HG02642 (cell line): Measurements from ENCODE around the gene BTD.
"Not testable (repeated sequence)": the region's sequence is repeated elsewhere in the genome, so short reads cannot be mapped to it uniquely, and the experiment has no call there.

Source experiments
- ATAC-seq: cut with Tn5 transposase; IDR thresholded peaks from one replicate; pipeline ENCODE4 v1.9.1; 2021; ENCODE audit warnings: mild to moderate bottlenecking; ENCODE audit not compliant: unreplicated experiment, poor library complexity

Gene BTD

GRCh38 chr3:15601046-15601398, 523 bp upstream of the BTD start:
- ATAC-seq, result peak; percentile 16

GRCh38 chr3:15602146-15602536, 596 bp downstream of the BTD start:
- ATAC-seq, result peak; percentile 15

- not testable (repeated sequence) for ATAC-seq
Observed at GRCh38 chr3:15602816-15603215, 1.3 kb downstream of the BTD start.

GRCh38 chr3:15604584-15604983, 3.0 kb downstream of the BTD start:
- ATAC-seq, result not testable (repeated sequence)

GRCh38 chr3:15606434-15606891, 4.9 kb downstream of the BTD start:
- no peak for ATAC-seq

- no peak for ATAC-seq
Observed at GRCh38 chr3:15610082-15610759, 8.7 kb downstream of the BTD start.

GRCh38 chr3:15611018-15611417, 9.5 kb downstream of the BTD start:
- ATAC-seq, result no peak

- no peak for ATAC-seq
Observed at GRCh38 chr3:15612001-15612400, 10.5 kb downstream of the BTD start.

- ATAC-seq, result no peak
Observed at GRCh38 chr3:15614958-15615357, 13.4 kb downstream of the BTD start.

GRCh38 chr3:15616053-15616452, 14.5 kb downstream of the BTD start:
- no peak for ATAC-seq

- not testable (repeated sequence) for ATAC-seq
Observed at GRCh38 chr3:15619659-15620464, 18.3 kb downstream of the BTD start.

GRCh38 chr3:15623535-15624440, 22.2 kb downstream of the BTD start:
- ATAC-seq, result no peak

GRCh38 chr3:15628967-15629366, 27.4 kb downstream of the BTD start:
- ATAC-seq, result no peak

- ATAC-seq, result peak; percentile 94
Observed at GRCh38 chr3:15629860-15630597, 28.5 kb downstream of the BTD start.

GRCh38 chr3:15630646-15631350, 29.3 kb downstream of the BTD start:
- peak; percentile 65 for ATAC-seq

GRCh38 chr3:15631426-15632211, 30.1 kb downstream of the BTD start:
- ATAC-seq, result no peak

GRCh38 chr3:15632212-15632580, 30.7 kb downstream of the BTD start:
- ATAC-seq, result no peak

GRCh38 chr3:15633159-15633558, 31.6 kb downstream of the BTD start:
- ATAC-seq, result no peak
